HG03066 (cell line): ENCODE data around the gene WDR27.
"Not testable (repeated sequence)": the region's sequence is repeated elsewhere in the genome, so short reads cannot be mapped to it uniquely, and the experiment has no call there.

Experiments
- ATAC-seq: cut with Tn5 transposase; IDR thresholded peaks from one replicate; pipeline ENCODE4 v1.9.1; 2021; ENCODE audit warnings: low read depth; ENCODE audit not compliant: unreplicated experiment

Gene WDR27

GRCh38 chr6:169454204-169454871, 247.5 kb downstream of the WDR27 start:
- no peak for ATAC-seq

GRCh38 chr6:169452869-169453620, 248.8 kb downstream of the WDR27 start:
- ATAC-seq: no peak

- no peak for ATAC-seq
Observed at GRCh38 chr6:169452117-169452868, 249.5 kb downstream of the WDR27 start.

- ATAC-seq: no peak
Observed at GRCh38 chr6:169451065-169451838, 250.6 kb downstream of the WDR27 start.

GRCh38 chr6:169450097-169450496, 251.7 kb downstream of the WDR27 start:
- ATAC-seq: no peak

GRCh38 chr6:169449221-169449620, 252.6 kb downstream of the WDR27 start:
- ATAC-seq: no peak

- ATAC-seq: no peak
Observed at GRCh38 chr6:169445661-169446581, 255.9 kb downstream of the WDR27 start.

GRCh38 chr6:169445227-169445626, 256.6 kb downstream of the WDR27 start:
- no peak for ATAC-seq

GRCh38 chr6:169441292-169441691, 260.5 kb downstream of the WDR27 start:
- ATAC-seq: no peak

GRCh38 chr6:169439710-169440109, 262.1 kb downstream of the WDR27 start:
- ATAC-seq: no peak

- not testable (repeated sequence) for ATAC-seq
Observed at GRCh38 chr6:169434554-169434953, 267.3 kb downstream of the WDR27 start.

- ATAC-seq: no peak
Observed at GRCh38 chr6:169429001-169429400, 272.8 kb downstream of the WDR27 start.

- ATAC-seq: no peak
Observed at GRCh38 chr6:169428532-169428931, 273.3 kb downstream of the WDR27 start.

- ATAC-seq: no peak
Observed at GRCh38 chr6:169427856-169428255, 274.0 kb downstream of the WDR27 start.

- ATAC-seq: no peak
Observed at GRCh38 chr6:169426611-169427010, 275.2 kb downstream of the WDR27 start.

GRCh38 chr6:169425628-169426370, 276.0 kb downstream of the WDR27 start:
- no peak for ATAC-seq

GRCh38 chr6:169424821-169425240, 277.0 kb downstream of the WDR27 start:
- no peak for ATAC-seq

GRCh38 chr6:169424149-169424804, 277.6 kb downstream of the WDR27 start:
- no peak for ATAC-seq
